Measurements from ENCODE around the gene STAT2. TPM values are rescaled to one million over a fixed set of nuclear protein-coding genes. Genes with fewer than 3 reads are reported as not detected.

Gene STAT2
- total and polyA plus RNA-seq, 2 experiments from 2014 or later = 15.6 to 67.9 TPM

GRCh38 chr12:56392331-56392730 is 32.4 kb upstream of the STAT2 start (continued):
- TF ChIP-seq REST (IDR thresholded peaks at IDR 0.05; ENCODE audit: unreplicated experiment) (no peak), POLR2AphosphoS5 (IDR thresholded peaks at IDR 0.05; ENCODE audit: low read depth) (no peak)

- DNase-seq (ENCODE audit: low spot score) (no peak), ATAC-seq (no peak)
- Histone ChIP-seq H3K4me3 (no peak overlapping the region), H3K27ac (ENCODE audit: low read depth) (no peak overlapping the region), H3K36me3 (ENCODE audit: insufficient read depth) (no peaks in the 10 kb centered on the region), H3K27me3 (ENCODE audit: insufficient read depth) (no peaks in the 10 kb centered on the region), H3K9me2 (ENCODE audit: insufficient read depth) (peaks cover 2% of the 10 kb centered on the region; the same call in 1 of the 2 replicates), H3K4me2 (no peak overlapping the region), H3K79me2 (replicated peaks; ENCODE audit: insufficient read depth) (no peaks in the 10 kb centered on the region), H3K4me1 (ENCODE audit: insufficient read depth) (peaks cover 4% of the 10 kb centered on the region; the same call in 1 of the 2 replicates), H3F3A (replicated peaks; ENCODE audit: low read depth) (no peaks in the 10 kb centered on the region), H4K20me1 (replicated peaks; ENCODE audit: insufficient read depth) (no peaks in the 10 kb centered on the region), H2AFZ (no peak overlapping the region)
- H3K4me1 Mint-ChIP-seq = peaks cover 7% of the 10 kb centered on the region; the same call in 2 of the 3 replicates
- TF ChIP-seq POLR2AphosphoS5 (IDR thresholded peaks at IDR 0.05; ENCODE audit: low read depth) (no peak), STAT1 (IDR thresholded peaks at IDR 0.05; ENCODE audit: unreplicated experiment) (no peak), EZH2 (IDR thresholded peaks at IDR 0.05; ENCODE audit: low read depth, unreplicated experiment) (no peak), ZNF331 (CRISPR knock-in tag; IDR thresholded peaks at IDR 0.05; ENCODE audit: low read depth) (no peak), CREB1 (CRISPR knock-in tag; IDR thresholded peaks at IDR 0.05; ENCODE audit: low read depth) (no peak), REST (IDR thresholded peaks at IDR 0.05; ENCODE audit: unreplicated experiment) (no peak), NANOG (IDR thresholded peaks at IDR 0.05; ENCODE audit: borderline replicate concordance) (no peak), CTCF (conservative IDR thresholded peaks at IDR 0.05; ENCODE audit: low read depth in 2 of 2) (no peak)
- H3K36me3 Mint-ChIP-seq (ENCODE audit: low read depth) = no peaks in the 10 kb centered on the region
- H3K4me3 Mint-ChIP-seq = no peak overlapping the region
- H3K9me3 Mint-ChIP-seq = peaks cover 6% of the 10 kb centered on the region; the same call in 2 of the 3 replicates
- no peak overlapping the region for H3K27ac Mint-ChIP-seq
- H3K27me3 Mint-ChIP-seq (ENCODE audit: insufficient read depth, low read depth, poor library complexity) = peaks cover 2% of the 10 kb centered on the region
Observed at GRCh38 chr12:56391721-56392120, 31.8 kb upstream of the STAT2 start.

Measured in GM23338 (cell line).